Caco-2 (cell line): ENCODE results near the gene SOHLH2. TPM values are rescaled to one million over a fixed set of nuclear protein-coding genes. Genes with fewer than 3 reads are reported as not detected.

Source experiments
- BruUV-seq: library from RNA; stranded (reverse); fragments of 400-500 nt; replicated peaks from 2 replicates; lab custom pipeline; 2021; lab: Mats Ljungman, UMichigan
- CTCF ChIA-PET: fragments of 300-600 bp; sonication (Branson Sonifier 250); formaldehyde crosslinking; loops from one replicate; lab custom pipeline; 2022; ENCODE audit warnings: antibody characterized with exemption; lab: Charles Lee
- POLR2A ChIA-PET: fragments of 300-600 bp; sonication (Branson Sonifier 250); formaldehyde crosslinking; loops from one replicate; lab custom pipeline; 2022; ENCODE audit warnings: antibody characterized with exemption; lab: Charles Lee
- DNase-seq, 2 experiments: peaks; one replicate each; pipeline versions ENCODE4 v3.0.0 to v3.0.0-alpha.2; 2020 to 2022
- H3K27me3 ChIP-seq: replicated peaks from 2 replicates; pipeline ENCODE4 v1.6.0; 2011; ENCODE audit warnings: low read length; ENCODE audit not compliant: control insufficient read depth, insufficient read depth
- H3K36me3 ChIP-seq: 2 replicates; pipeline ENCODE4 v1.5.1; 2011; ENCODE audit warnings: low read length; ENCODE audit not compliant: control insufficient read depth, insufficient read depth
- H3K4me1 ChIP-seq: fragments of 250-450 bp; sonication (Bioruptor Pico); 2 replicates; pipeline ENCODE4 v1.5.1; 2020; ENCODE audit warnings: mild to moderate bottlenecking
- H3K4me3 ChIP-seq: 2 replicates; pipeline ENCODE4 v1.5.1; 2011; ENCODE audit warnings: low read depth, mild to moderate bottlenecking, control low read depth, low read length
- H3K9me3 ChIP-seq: fragments of 250-450 bp; sonication (Bioruptor Pico); 2 replicates; pipeline ENCODE4 v1.5.1; 2020; ENCODE audit warnings: mild to moderate bottlenecking, moderate library complexity
- H3K27ac Mint-ChIP-seq: one replicate; pipeline ENCODE4 v1.8.0; 2022; ENCODE audit warnings: mixed read lengths; ENCODE audit not compliant: unreplicated experiment
- H3K27me3 Mint-ChIP-seq: one replicate; pipeline ENCODE4 v1.8.0; 2022; ENCODE audit warnings: mixed read lengths; ENCODE audit not compliant: insufficient read depth, unreplicated experiment
- H3K36me3 Mint-ChIP-seq: one replicate; pipeline ENCODE4 v1.8.0; 2022; ENCODE audit warnings: mild to moderate bottlenecking, mixed read lengths; ENCODE audit not compliant: insufficient read depth, unreplicated experiment
- H3K4me1 Mint-ChIP-seq: one replicate; pipeline ENCODE4 v1.8.0; 2022; ENCODE audit warnings: low read depth, mixed read lengths; ENCODE audit not compliant: unreplicated experiment
- H3K4me3 Mint-ChIP-seq: one replicate; pipeline ENCODE4 v1.8.0; 2022; ENCODE audit warnings: mild to moderate bottlenecking, moderate library complexity, mixed read lengths; ENCODE audit not compliant: unreplicated experiment
- H3K9me3 Mint-ChIP-seq: one replicate; pipeline ENCODE4 v1.8.0; 2022; ENCODE audit warnings: mixed read lengths; ENCODE audit not compliant: unreplicated experiment
- intact Hi-C: fragments of 100-400 bp; cut with micrococcal nuclease; formaldehyde crosslinking; loops from one replicate; pipeline ENCODE4 v1.10.0; 2022; ENCODE audit not compliant: unreplicated experiment
- total RNA-seq: library from RNA; stranded (reverse); gene quantifications from 2 replicates; pipeline ENCODE4 v1.2.3, GENCODE V29; 2022
- TF ChIP-seq, protein P1 (sequence below), 2 experiments: fragments of 200-600 bp in 1 of 2; IDR thresholded peaks; 1 replicate in 1 of 2; 2 replicates in 1 of 2; pipeline versions ENCODE4 v1.5.1 to v1.8.0; 2011 to 2022; ENCODE audit warnings: antibody characterized with exemption in 1 of 2, control low read depth in 1 of 2, inconsistent platforms in 1 of 2, low read depth in 1 of 2, low read length in 1 of 2, mild to moderate bottlenecking in 1 of 2, moderate library complexity in 1 of 2; ENCODE audit not compliant: insufficient read depth in 1 of 2, severe bottlenecking in 1 of 2, unreplicated experiment in 1 of 2

Gene SOHLH2
- total RNA-seq, 1 experiment from 2014 or later, result not detected

DNA sequence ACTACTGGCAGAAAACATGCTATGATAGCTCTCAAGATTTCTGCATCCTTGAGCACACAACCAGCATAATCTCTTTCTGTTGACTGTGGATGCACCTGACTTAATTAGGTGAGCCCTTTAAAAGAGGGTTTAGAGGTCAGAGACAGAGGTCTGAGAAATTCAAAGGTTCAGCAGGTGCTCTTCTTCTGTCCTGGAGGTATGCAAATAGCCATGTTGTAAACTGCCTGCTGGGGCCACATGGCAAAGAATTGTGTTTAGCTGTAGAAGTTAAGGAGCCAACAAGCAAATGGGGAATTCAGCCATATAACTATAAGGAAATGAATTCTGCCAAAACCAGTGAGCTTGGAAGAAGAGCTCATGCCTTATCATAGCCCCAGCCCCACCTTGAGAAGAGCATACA, 71.6 kb downstream of the SOHLH2 start:
- ChIA-PET CTCF (no interaction called here), POLR2A (no interaction called here)
- Mint-ChIP-seq H3K4me1 (no peaks in the 10 kb centered on the region), H3K9me3 (peaks cover 24% of the 10 kb centered on the region), H3K27ac (no peak overlapping the region), H3K36me3 (no peaks in the 10 kb centered on the region), H3K4me3 (no peak overlapping the region), H3K27me3 (no peaks in the 10 kb centered on the region)
- no TSS peak for BruUV-seq
- Histone ChIP-seq H3K4me3 (no peak overlapping the region), H3K4me1 (no peaks in the 10 kb centered on the region), H3K36me3 (no peaks in the 10 kb centered on the region), H3K27me3 (no peaks in the 10 kb centered on the region), H3K9me3 (no peaks in the 10 kb centered on the region)
- TF ChIP-seq, protein P1, sequence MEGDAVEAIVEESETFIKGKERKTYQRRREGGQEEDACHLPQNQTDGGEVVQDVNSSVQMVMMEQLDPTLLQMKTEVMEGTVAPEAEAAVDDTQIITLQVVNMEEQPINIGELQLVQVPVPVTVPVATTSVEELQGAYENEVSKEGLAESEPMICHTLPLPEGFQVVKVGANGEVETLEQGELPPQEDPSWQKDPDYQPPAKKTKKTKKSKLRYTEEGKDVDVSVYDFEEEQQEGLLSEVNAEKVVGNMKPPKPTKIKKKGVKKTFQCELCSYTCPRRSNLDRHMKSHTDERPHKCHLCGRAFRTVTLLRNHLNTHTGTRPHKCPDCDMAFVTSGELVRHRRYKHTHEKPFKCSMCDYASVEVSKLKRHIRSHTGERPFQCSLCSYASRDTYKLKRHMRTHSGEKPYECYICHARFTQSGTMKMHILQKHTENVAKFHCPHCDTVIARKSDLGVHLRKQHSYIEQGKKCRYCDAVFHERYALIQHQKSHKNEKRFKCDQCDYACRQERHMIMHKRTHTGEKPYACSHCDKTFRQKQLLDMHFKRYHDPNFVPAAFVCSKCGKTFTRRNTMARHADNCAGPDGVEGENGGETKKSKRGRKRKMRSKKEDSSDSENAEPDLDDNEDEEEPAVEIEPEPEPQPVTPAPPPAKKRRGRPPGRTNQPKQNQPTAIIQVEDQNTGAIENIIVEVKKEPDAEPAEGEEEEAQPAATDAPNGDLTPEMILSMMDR (IDR thresholded peaks at IDR 0.05; ENCODE audit: insufficient read depth in 1 of 2, low read depth in 1 of 2, low read length in 1 of 2, severe bottlenecking in 1 of 2, unreplicated experiment in 1 of 2), result no peak
- intact Hi-C loops, result no loop called here
- DNase-seq, result no peak

DNA sequence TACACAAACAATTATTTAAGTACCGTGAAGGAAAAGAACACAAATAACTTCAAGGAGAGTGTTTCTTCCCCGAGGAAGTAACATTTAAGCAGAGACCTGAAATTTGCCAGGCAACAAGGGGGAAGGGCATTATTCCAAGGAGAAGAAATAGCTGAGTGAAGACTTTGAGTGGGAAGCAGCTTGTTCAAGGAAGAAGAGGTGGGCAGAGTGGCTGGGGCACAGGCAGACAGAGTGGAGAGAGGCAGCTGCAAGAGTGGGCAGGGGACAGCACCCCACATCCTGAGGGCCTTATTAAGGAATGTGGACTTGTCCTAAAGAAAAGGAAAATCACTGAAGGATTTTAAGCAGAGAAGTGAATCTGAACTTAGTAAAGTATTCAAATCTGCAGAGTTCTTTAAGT, 78.5 kb downstream of the SOHLH2 start:
- Mint-ChIP-seq H3K27ac (no peak overlapping the region), H3K4me1 (no peaks in the 10 kb centered on the region), H3K9me3 (no peaks in the 10 kb centered on the region), H3K4me3 (no peak overlapping the region), H3K27me3 (peaks cover 3% of the 10 kb centered on the region), H3K36me3 (no peaks in the 10 kb centered on the region)
- TF ChIP-seq, protein P1 (IDR thresholded peaks at IDR 0.05; ENCODE audit: insufficient read depth in 1 of 2, low read depth in 1 of 2, low read length in 1 of 2, severe bottlenecking in 1 of 2, unreplicated experiment in 1 of 2), result no peak
- no peak overlapping the region for H3K4me3 ChIP-seq
- ChIA-PET POLR2A (no interaction called here), CTCF (no interaction called here)
- H3K27me3 ChIP-seq, result no peaks in the 10 kb centered on the region
- H3K4me1 ChIP-seq, result no peaks in the 10 kb centered on the region
- H3K36me3 ChIP-seq, result no peaks in the 10 kb centered on the region
- DNase-seq, result no peak
- intact Hi-C loops, result no loop called here
- no peaks in the 10 kb centered on the region for H3K9me3 ChIP-seq
- BruUV-seq, result no TSS peak

DNA sequence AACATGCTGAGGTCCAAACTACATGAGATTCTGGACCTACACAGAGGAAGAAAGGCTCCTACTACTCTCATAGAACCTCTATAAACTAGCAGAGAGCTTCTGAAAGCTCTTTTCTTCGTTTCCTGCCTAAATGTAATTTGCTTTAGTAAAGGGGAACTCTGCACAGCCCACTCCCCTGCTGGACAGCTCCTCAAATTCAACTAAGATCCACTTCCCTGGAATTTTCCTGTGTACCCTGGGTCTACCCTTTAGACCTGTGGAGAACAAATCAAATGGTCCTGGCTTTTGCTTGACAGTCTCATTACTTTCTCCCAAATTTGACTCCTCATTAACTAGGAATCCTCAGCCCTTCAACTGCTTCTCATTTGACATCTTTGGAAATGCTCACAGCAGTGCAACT, 79.7 kb downstream of the SOHLH2 start:
- POLR2A ChIA-PET, result no interaction called here

More for the DNA sequence above, 79.7 kb downstream of the SOHLH2 start:
- Histone ChIP-seq H3K9me3 (no peaks in the 10 kb centered on the region), H3K4me3 (no peak overlapping the region), H3K4me1 (no peaks in the 10 kb centered on the region), H3K27me3 (no peaks in the 10 kb centered on the region), H3K36me3 (no peaks in the 10 kb centered on the region)
- no peak for DNase-seq
- Mint-ChIP-seq H3K4me1 (no peaks in the 10 kb centered on the region), H3K4me3 (no peak overlapping the region), H3K36me3 (no peaks in the 10 kb centered on the region), H3K9me3 (no peaks in the 10 kb centered on the region), H3K27ac (no peak overlapping the region), H3K27me3 (peaks cover 3% of the 10 kb centered on the region)
- CTCF ChIA-PET, result no interaction called here
- intact Hi-C loops, result no loop called here
- no TSS peak for BruUV-seq
- TF ChIP-seq, protein P1 (IDR thresholded peaks at IDR 0.05; ENCODE audit: insufficient read depth in 1 of 2, low read depth in 1 of 2, low read length in 1 of 2, severe bottlenecking in 1 of 2, unreplicated experiment in 1 of 2), result no peak
